Right atrium auricular region (tissue), 2 donors: ENCODE measurements around the gene MRS2. TPM values are rescaled to one million over a fixed set of nuclear protein-coding genes. Genes with fewer than 3 reads are reported as not detected.
"Not testable (repeated sequence)": the region's sequence is repeated elsewhere in the genome, so short reads cannot be mapped to it uniquely, and the experiment has no call there.

ENCODE experiments used
- DNase-seq: peaks from one replicate; pipeline ENCODE4 v3.0.0-alpha.2; 2019; ENCODE audit warnings: low spot score
- H3K27ac ChIP-seq, 2 donors: fragments of 200-600 bp; sonication (generic); 1 replicate in 1 of 2; 2 replicates in 1 of 2; pipeline ENCODE4 v1.5.1; 2016 to 2019
- H3K27me3 ChIP-seq, 2 donors: fragments of 200-600 bp; sonication (generic); one replicate each; pipeline versions ENCODE4 v1.5.1 to v1.6.0; 2017 to 2019
- H3K36me3 ChIP-seq: fragments of 200-600 bp; sonication (generic); one replicate; pipeline ENCODE4 v1.5.1; 2016
- H3K4me1 ChIP-seq, 2 donors: fragments of 200-600 bp; sonication (generic); one replicate each; pipeline versions ENCODE4 v1.5.1 to v1.6.0; 2017 to 2019
- H3K4me3 ChIP-seq, 2 donors: fragments of 200-600 bp; sonication (generic); 1 replicate in 1 of 2; 2 replicates in 1 of 2; pipeline ENCODE4 v1.5.1; 2017 to 2019; ENCODE audit warnings: mild to moderate bottlenecking in 1 of 2, moderate library complexity in 1 of 2
- H3K9me3 ChIP-seq, 2 donors: fragments of 200-600 bp; sonication (generic); one replicate each; pipeline ENCODE4 v1.5.1; 2019
- total RNA-seq, 2 donors: library from RNA; depleted of rRNA; stranded (reverse); fragments of >200 nt; gene quantifications; one replicate each; pipeline ENCODE4 v1.1.0, GENCODE V29; 2016
- TF ChIP-seq, protein P1 (sequence below), 2 donors: fragments of 200-600 bp; sonication (generic); IDR thresholded peaks; one replicate each; pipeline ENCODE4 v1.5.1; 2019; ENCODE audit warnings: antibody characterized with exemption in 2 of 2

MRS2 gene
- total RNA-seq, 2 donors from 2014 or later, result 25.5 to 44.1 TPM

DNA sequence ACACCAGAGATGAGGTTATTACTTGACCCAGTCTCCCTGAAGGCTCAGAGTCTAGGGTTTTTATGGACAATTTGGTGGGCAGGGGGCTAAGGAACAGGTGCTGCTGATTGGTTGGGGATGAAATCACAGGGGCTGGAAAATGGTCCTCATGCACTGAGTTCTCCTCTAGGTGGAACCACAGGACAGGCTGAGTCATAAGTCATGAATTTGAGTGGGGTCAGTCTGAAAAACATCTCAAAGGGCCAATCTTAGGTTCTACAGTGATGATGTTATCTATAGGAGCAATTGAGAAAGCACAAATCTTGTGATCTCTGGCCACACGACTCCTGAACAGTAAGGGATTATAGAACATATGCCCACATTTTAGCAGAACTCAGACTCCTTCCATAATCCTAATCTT lies 5.9 kb upstream of the MRS2 start:
- Histone ChIP-seq H3K27ac (no peak overlapping the region), H3K4me1 (no peaks in the 10 kb centered on the region), H3K36me3 (no peaks in the 10 kb centered on the region), H3K27me3 (peaks cover 0 to 4% of the 10 kb centered on the region in 2 donors), H3K4me3 (no peak overlapping the region), H3K9me3 (no peaks in the 10 kb centered on the region)
- TF ChIP-seq, protein P1, sequence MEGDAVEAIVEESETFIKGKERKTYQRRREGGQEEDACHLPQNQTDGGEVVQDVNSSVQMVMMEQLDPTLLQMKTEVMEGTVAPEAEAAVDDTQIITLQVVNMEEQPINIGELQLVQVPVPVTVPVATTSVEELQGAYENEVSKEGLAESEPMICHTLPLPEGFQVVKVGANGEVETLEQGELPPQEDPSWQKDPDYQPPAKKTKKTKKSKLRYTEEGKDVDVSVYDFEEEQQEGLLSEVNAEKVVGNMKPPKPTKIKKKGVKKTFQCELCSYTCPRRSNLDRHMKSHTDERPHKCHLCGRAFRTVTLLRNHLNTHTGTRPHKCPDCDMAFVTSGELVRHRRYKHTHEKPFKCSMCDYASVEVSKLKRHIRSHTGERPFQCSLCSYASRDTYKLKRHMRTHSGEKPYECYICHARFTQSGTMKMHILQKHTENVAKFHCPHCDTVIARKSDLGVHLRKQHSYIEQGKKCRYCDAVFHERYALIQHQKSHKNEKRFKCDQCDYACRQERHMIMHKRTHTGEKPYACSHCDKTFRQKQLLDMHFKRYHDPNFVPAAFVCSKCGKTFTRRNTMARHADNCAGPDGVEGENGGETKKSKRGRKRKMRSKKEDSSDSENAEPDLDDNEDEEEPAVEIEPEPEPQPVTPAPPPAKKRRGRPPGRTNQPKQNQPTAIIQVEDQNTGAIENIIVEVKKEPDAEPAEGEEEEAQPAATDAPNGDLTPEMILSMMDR (IDR thresholded peaks at IDR 0.05), result no peak
- no peak for DNase-seq

DNA sequence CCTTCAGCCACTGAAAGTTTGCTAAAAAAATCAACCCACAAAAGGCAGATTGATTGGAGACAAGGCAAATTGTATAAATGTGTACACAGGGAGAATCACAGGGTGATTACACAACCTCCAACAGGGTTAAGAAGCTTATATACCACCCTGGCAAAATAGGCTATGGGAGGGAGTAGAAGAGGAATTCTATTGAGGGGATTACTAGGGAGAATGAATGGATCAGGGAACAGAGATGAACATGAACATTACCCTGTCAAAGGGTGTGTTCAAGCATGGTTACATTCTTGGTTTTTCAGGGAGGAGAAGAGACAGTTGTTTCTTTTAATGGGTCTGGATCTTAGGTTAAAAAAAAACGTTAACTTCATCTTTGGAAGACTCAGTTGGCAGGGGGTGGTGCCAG lies 5.1 kb upstream of the MRS2 start:
- Histone ChIP-seq H3K36me3 (no peaks in the 10 kb centered on the region), H3K9me3 (no peaks in the 10 kb centered on the region), H3K4me1 (peaks cover 0 to 6% of the 10 kb centered on the region in 2 donors), H3K27ac (no peak overlapping the region), H3K27me3 (peaks cover 0 to 4% of the 10 kb centered on the region in 2 donors), H3K4me3 (no peak overlapping the region)
- DNase-seq, result no peak
- TF ChIP-seq, protein P1 (IDR thresholded peaks at IDR 0.05), result no peak

DNA sequence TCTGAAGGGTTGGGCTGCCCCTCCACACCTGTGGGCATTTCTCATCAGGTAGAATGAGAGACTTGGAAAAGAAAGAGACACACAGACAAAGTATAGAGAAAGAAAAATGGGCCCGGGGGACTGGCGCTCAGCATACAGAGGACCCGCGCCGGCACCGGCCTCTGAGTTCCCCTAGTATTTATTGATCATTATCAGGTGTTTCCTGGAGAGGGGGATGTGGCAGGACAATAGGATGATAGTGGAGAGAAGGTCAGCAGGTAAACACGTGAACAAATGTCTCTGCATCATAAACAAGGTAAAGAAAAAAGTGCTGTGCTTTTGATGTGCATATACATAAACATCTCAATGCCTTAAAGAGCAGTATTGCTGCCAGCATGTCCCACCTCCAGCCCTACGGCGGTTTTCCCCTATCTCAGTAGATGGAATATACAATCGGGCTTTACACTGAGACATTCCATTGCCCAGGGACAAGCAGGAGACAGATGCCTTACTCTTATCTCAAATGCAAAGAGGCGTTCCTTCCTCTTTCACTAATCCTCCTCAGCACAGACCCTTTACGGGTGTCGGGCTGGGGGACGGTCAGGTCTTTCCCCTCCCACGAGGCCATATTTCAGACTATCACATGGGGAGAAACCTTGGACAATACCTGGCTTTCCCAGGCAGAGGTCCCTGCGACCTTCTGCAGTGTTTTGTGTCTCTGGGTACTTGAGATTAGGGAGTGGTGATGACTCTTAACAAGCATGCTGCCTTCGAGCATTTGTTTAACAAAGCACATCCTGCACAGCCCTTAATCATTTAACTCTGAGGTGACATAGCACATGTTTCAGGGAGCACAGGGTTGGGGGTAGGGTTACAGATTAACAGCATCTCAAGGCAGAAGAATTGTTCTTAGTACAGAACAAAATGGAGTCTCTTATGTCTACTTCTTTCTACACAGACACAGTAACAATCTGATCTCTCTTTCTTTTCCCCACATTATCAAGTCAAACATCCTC lies 2.4 kb upstream of the MRS2 start:
- H3K9me3 ChIP-seq, H3K4me3 ChIP-seq, H3K27ac ChIP-seq, H3K27me3 ChIP-seq, H3K36me3 ChIP-seq, DNase-seq: not testable (repeated sequence)
- peaks cover 0 to 27% of the 10 kb centered on the region in 2 donors for H3K4me1 ChIP-seq

DNA sequence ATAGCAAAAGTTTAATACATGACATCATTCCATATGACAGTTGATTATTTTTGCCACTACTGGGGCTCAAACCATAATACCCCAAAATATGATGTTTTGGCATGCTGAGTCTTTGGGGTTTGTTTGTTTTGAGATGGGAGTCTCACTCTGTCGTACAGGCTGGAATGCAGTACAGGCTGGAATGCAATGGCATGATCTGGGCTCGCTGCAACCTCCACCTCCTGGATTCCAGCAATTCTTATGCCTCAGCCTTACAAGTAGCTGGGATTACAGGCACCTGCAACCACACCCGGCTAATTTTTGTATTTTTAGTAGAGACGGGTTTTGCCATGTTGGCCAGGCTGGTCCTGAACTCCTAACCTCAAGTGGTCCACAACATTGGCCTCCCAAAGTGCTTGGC lies 1.3 kb upstream of the MRS2 start:
- Histone ChIP-seq H3K4me3 (no peak overlapping the region), H3K27ac (no peak overlapping the region), H3K27me3 (peaks cover 0 to 4% of the 10 kb centered on the region in 2 donors), H3K4me1 (peaks cover 0 to 27% of the 10 kb centered on the region in 2 donors), H3K36me3 (peaks cover 13% of the 10 kb centered on the region), H3K9me3 (no peaks in the 10 kb centered on the region)
- no peak for DNase-seq
- TF ChIP-seq, protein P1 (IDR thresholded peaks at IDR 0.05), result no peak

DNA sequence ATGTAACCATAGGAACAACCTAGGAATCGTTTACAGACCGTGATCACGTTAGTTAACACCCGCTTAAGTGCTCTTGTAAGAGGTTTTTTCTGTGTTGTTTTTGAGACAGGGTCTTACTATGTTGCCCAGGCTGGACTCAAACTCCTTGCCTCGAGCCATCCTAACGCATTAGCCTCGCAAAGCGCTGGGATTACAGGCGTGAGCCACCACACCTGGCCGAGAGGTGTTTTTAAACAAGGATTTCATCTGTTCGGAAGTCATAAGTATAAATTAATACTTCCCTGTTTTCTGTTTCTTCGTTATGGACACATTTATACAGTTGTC lies 727 bp downstream of the MRS2 start:
- peaks cover 15% of the 10 kb centered on the region for H3K36me3 ChIP-seq
- H3K4me3 ChIP-seq, result peak overlapping the region; percentile 93 to 96
- peak overlapping the region; percentile 82 to 84 for H3K27ac ChIP-seq
- peaks cover 0 to 4% of the 10 kb centered on the region in 2 donors for H3K27me3 ChIP-seq
- peaks cover 0 to 27% of the 10 kb centered on the region in 2 donors for H3K4me1 ChIP-seq
- no peaks in the 10 kb centered on the region for H3K9me3 ChIP-seq
- TF ChIP-seq, protein P1 (IDR thresholded peaks at IDR 0.05), result no peak
- DNase-seq, result no peak

DNA sequence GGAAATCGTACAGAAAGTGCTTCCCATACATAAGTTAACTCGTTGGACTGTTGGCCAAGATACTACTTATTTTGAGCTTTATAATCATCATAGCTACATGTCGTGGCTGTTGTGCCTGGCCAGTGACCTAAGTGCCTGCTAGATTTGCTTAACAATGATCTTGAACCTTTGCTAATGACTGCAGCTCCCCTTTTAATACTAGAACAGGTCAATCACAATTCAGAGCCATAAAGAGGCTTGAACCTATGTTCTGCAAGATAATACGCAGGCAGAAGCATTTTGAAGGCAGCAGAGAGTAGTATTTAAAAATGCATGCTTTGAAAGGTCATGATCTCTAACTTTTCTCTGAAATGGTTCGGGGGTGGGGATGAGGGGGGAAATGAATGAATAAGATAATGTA lies 2.5 kb downstream of the MRS2 start:
- no peak overlapping the region for H3K27ac ChIP-seq
- H3K4me3 ChIP-seq, result no peak overlapping the region
- no peaks in the 10 kb centered on the region for H3K27me3 ChIP-seq
- H3K9me3 ChIP-seq, result no peaks in the 10 kb centered on the region
- H3K4me1 ChIP-seq, result peaks cover 0 to 27% of the 10 kb centered on the region in 2 donors
- TF ChIP-seq, protein P1 (IDR thresholded peaks at IDR 0.05), result no peak
- peaks cover 30% of the 10 kb centered on the region for H3K36me3 ChIP-seq
- DNase-seq, result no peak
